HEK293 (cell line): Measurements from ENCODE around the gene FBXW5.

ENCODE experiments used
- SETDB1 ChIP-seq: IDR thresholded peaks from one replicate; pipeline ENCODE4 v1.6.1; 2017; ENCODE audit warnings: mild to moderate bottlenecking, low read length, moderate library complexity, mixed read lengths; ENCODE audit not compliant: insufficient read length
- TCF7L2 ChIP-seq: IDR thresholded peaks from 2 replicates; pipeline ENCODE4 v1.6.1; 2011; ENCODE audit warnings: low read depth, mild to moderate bottlenecking, inconsistent platforms, low read length, moderate library complexity, borderline replicate concordance
- YY1 ChIP-seq: fragments of 450-650 bp; formaldehyde crosslinking; IDR thresholded peaks from 2 replicates; pipeline ENCODE4 v1.5.1; 2018; ENCODE audit warnings: missing biosample characterization, missing genetic modification characterization
- ZNF221 ChIP-seq: fragments of 450-650 bp; formaldehyde crosslinking; IDR thresholded peaks from 2 replicates; pipeline ENCODE4 v1.5.1; 2017; ENCODE audit warnings: missing biosample characterization, missing genetic modification characterization, borderline replicate concordance
- ZNF223 ChIP-seq: fragments of 450-650 bp; formaldehyde crosslinking; IDR thresholded peaks from 2 replicates; pipeline ENCODE4 v1.5.1; 2016; ENCODE audit warnings: missing biosample characterization, missing genetic modification characterization
- ZNF510 ChIP-seq: fragments of 450-650 bp; formaldehyde crosslinking; IDR thresholded peaks from 2 replicates; pipeline ENCODE4 v1.5.1; 2018; ENCODE audit warnings: mild to moderate bottlenecking, missing genetic modification characterization, missing biosample characterization; ENCODE audit not compliant: insufficient replicate concordance
- ZNF777 ChIP-seq: fragments of 450-650 bp; formaldehyde crosslinking; IDR thresholded peaks from 2 replicates; pipeline ENCODE4 v1.5.1; 2017; ENCODE audit warnings: missing biosample characterization, missing genetic modification characterization, borderline replicate concordance
- TF ChIP-seq, protein P1 (sequence below): fragments of 450-650 bp; formaldehyde crosslinking; IDR thresholded peaks from 2 replicates; pipeline ENCODE4 v1.5.1; 2016; ENCODE audit warnings: missing biosample characterization, missing genetic modification characterization
- TF ChIP-seq, protein P2 (sequence below): fragments of 450-650 bp; formaldehyde crosslinking; IDR thresholded peaks from 2 replicates; pipeline ENCODE4 v1.5.1; 2016; ENCODE audit warnings: missing biosample characterization, missing genetic modification characterization
- TF ChIP-seq, protein P3 (sequence below): fragments of 450-650 bp; formaldehyde crosslinking; IDR thresholded peaks from 2 replicates; pipeline ENCODE4 v1.5.1; 2016; ENCODE audit warnings: missing biosample characterization, missing genetic modification characterization
- TF ChIP-seq, protein P4 (sequence below): fragments of 450-650 bp; formaldehyde crosslinking; IDR thresholded peaks from 2 replicates; pipeline ENCODE4 v1.5.1; 2016; ENCODE audit warnings: missing biosample characterization, missing genetic modification characterization
- TF ChIP-seq, protein P5 (sequence below): fragments of 450-650 bp; formaldehyde crosslinking; IDR thresholded peaks from 2 replicates; pipeline ENCODE4 v1.5.1; 2016; ENCODE audit warnings: missing biosample characterization, missing genetic modification characterization
- TF ChIP-seq, protein P6 (sequence below): fragments of 450-650 bp; formaldehyde crosslinking; IDR thresholded peaks from 2 replicates; pipeline ENCODE4 v1.5.1; 2016; ENCODE audit warnings: missing biosample characterization, missing genetic modification characterization

DNA sequence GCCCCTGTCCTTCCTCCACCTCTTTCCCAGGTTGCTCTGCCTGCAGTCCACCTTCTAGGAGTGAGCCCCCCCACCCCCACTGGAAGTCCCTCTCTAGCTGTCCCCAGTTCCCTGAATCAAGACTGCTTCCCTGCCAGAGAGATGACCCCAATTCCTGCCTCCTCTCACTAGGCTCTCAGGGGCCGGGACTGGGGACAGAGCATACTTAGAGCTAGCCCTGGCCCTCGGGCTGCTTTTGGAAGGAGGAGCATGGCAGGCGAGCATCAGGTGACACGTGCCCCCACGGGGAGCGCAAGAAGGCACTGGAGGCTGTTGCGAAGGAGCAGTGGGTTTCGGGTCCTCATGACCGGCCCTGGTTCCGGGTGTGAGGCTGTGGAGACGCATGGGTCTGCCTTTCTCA lies 48.5 kb downstream of the FBXW5 start:
- TF ChIP-seq TCF7L2 = no peak
- no peak for TF ChIP-seq ZNF221 (tag by site-specific recombination)
- TF ChIP-seq ZNF223 (tag by site-specific recombination) = no peak
- TF ChIP-seq ZNF777 (tag by site-specific recombination) = no peak
- TF ChIP-seq, protein P1, sequence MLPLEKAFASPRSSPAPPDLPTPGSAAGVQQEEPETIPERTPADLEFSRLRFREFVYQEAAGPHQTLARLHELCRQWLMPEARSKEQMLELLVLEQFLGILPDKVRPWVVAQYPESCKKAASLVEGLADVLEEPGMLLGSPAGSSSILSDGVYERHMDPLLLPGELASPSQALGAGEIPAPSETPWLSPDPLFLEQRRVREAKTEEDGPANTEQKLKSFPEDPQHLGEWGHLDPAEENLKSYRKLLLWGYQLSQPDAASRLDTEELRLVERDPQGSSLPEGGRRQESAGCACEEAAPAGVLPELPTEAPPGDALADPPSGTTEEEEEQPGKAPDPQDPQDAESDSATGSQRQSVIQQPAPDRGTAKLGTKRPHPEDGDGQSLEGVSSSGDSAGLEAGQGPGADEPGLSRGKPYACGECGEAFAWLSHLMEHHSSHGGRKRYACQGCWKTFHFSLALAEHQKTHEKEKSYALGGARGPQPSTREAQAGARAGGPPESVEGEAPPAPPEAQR (tag by site-specific recombination) = no peak
- TF ChIP-seq, protein P2, sequence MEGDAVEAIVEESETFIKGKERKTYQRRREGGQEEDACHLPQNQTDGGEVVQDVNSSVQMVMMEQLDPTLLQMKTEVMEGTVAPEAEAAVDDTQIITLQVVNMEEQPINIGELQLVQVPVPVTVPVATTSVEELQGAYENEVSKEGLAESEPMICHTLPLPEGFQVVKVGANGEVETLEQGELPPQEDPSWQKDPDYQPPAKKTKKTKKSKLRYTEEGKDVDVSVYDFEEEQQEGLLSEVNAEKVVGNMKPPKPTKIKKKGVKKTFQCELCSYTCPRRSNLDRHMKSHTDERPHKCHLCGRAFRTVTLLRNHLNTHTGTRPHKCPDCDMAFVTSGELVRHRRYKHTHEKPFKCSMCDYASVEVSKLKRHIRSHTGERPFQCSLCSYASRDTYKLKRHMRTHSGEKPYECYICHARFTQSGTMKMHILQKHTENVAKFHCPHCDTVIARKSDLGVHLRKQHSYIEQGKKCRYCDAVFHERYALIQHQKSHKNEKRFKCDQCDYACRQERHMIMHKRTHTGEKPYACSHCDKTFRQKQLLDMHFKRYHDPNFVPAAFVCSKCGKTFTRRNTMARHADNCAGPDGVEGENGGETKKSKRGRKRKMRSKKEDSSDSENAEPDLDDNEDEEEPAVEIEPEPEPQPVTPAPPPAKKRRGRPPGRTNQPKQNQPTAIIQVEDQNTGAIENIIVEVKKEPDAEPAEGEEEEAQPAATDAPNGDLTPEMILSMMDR (tag by site-specific recombination) = no peak
- no peak for TF ChIP-seq SETDB1
- TF ChIP-seq, protein P3, sequence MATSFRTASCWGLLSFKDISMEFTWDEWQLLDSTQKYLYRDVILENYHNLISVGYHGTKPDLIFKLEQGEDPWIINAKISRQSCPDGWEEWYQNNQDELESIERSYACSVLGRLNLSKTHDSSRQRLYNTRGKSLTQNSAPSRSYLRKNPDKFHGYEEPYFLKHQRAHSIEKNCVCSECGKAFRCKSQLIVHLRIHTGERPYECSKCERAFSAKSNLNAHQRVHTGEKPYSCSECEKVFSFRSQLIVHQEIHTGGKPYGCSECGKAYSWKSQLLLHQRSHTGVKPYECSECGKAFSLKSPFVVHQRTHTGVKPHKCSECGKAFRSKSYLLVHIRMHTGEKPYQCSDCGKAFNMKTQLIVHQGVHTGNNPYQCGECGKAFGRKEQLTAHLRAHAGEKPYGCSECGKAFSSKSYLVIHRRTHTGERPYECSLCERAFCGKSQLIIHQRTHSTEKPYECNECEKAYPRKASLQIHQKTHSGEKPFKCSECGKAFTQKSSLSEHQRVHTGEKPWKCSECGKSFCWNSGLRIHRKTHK (tag by site-specific recombination) = no peak
- TF ChIP-seq, protein P4, sequence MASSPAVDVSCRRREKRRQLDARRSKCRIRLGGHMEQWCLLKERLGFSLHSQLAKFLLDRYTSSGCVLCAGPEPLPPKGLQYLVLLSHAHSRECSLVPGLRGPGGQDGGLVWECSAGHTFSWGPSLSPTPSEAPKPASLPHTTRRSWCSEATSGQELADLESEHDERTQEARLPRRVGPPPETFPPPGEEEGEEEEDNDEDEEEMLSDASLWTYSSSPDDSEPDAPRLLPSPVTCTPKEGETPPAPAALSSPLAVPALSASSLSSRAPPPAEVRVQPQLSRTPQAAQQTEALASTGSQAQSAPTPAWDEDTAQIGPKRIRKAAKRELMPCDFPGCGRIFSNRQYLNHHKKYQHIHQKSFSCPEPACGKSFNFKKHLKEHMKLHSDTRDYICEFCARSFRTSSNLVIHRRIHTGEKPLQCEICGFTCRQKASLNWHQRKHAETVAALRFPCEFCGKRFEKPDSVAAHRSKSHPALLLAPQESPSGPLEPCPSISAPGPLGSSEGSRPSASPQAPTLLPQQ (tag by site-specific recombination) = no peak
- TF ChIP-seq, protein P5, sequence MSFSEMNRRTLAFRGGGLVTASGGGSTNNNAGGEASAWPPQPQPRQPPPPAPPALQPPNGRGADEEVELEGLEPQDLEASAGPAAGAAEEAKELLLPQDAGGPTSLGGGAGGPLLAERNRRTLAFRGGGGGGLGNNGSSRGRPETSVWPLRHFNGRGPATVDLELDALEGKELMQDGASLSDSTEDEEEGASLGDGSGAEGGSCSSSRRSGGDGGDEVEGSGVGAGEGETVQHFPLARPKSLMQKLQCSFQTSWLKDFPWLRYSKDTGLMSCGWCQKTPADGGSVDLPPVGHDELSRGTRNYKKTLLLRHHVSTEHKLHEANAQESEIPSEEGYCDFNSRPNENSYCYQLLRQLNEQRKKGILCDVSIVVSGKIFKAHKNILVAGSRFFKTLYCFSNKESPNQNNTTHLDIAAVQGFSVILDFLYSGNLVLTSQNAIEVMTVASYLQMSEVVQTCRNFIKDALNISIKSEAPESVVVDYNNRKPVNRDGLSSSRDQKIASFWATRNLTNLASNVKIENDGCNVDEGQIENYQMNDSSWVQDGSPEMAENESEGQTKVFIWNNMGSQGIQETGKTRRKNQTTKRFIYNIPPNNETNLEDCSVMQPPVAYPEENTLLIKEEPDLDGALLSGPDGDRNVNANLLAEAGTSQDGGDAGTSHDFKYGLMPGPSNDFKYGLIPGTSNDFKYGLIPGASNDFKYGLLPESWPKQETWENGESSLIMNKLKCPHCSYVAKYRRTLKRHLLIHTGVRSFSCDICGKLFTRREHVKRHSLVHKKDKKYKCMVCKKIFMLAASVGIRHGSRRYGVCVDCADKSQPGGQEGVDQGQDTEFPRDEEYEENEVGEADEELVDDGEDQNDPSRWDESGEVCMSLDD (tag by site-specific recombination) = no peak
- TF ChIP-seq YY1 (tag by site-specific recombination) = no peak
- TF ChIP-seq ZNF510 (tag by site-specific recombination) = no peak
- TF ChIP-seq, protein P6, sequence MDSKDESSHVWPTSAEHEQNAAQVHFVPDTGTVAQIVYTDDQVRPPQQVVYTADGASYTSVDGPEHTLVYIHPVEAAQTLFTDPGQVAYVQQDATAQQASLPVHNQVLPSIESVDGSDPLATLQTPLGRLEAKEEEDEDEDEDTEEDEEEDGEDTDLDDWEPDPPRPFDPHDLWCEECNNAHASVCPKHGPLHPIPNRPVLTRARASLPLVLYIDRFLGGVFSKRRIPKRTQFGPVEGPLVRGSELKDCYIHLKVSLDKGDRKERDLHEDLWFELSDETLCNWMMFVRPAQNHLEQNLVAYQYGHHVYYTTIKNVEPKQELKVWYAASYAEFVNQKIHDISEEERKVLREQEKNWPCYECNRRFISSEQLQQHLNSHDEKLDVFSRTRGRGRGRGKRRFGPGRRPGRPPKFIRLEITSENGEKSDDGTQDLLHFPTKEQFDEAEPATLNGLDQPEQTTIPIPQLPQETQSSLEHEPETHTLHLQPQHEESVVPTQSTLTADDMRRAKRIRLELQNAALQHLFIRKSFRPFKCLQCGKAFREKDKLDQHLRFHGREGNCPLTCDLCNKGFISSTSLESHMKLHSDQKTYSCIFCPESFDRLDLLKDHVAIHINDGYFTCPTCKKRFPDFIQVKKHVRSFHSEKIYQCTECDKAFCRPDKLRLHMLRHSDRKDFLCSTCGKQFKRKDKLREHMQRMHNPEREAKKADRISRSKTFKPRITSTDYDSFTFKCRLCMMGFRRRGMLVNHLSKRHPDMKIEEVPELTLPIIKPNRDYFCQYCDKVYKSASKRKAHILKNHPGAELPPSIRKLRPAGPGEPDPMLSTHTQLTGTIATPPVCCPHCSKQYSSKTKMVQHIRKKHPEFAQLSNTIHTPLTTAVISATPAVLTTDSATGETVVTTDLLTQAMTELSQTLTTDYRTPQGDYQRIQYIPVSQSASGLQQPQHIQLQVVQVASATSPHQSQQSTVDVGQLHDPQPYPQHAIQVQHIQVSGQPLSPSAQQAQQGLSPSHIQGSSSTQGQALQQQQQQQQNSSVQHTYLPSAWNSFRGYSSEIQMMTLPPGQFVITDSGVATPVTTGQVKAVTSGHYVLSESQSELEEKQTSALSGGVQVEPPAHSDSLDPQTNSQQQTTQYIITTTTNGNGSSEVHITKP (tag by site-specific recombination) = no peak
